IPS-15b (cell line): ENCODE data around the gene NRTN.
"Not testable (repeated sequence)": the region's sequence is repeated elsewhere in the genome, so short reads cannot be mapped to it uniquely, and the experiment has no call there.

Experiments
- H3K27me3 ChIP-seq: one replicate; pipeline ENCODE4 v1.6.1; 2013; ENCODE audit warnings: low read length; ENCODE audit not compliant: control insufficient read depth, insufficient read depth
- H3K36me3 ChIP-seq: one replicate; pipeline ENCODE4 v1.6.1; 2013; ENCODE audit warnings: low read length; ENCODE audit not compliant: control insufficient read depth, insufficient read depth
- H3K4me1 ChIP-seq: one replicate; pipeline ENCODE4 v1.6.1; 2013; ENCODE audit warnings: mild to moderate bottlenecking, low read length; ENCODE audit not compliant: control insufficient read depth, insufficient read depth
- H3K4me3 ChIP-seq: one replicate; pipeline ENCODE4 v1.5.1; 2013; ENCODE audit warnings: low read depth, low read length
- H3K9ac ChIP-seq: one replicate; pipeline ENCODE4 v1.6.1; 2013; ENCODE audit warnings: low read depth, mild to moderate bottlenecking, low read length
- H3K9me3 ChIP-seq: one replicate; pipeline ENCODE4 v1.6.1; 2013; ENCODE audit warnings: mild to moderate bottlenecking, low read length; ENCODE audit not compliant: control insufficient read depth, insufficient read depth

The NRTN gene

GRCh38 chr19:5867201-5868136 lies 62.6 kb downstream of the NRTN start:
- Histone ChIP-seq H3K36me3 (peaks cover 2% of the 10 kb centered on the region), H3K4me3 (no peak overlapping the region), H3K9ac (no peak overlapping the region), H3K27me3 (no peaks in the 10 kb centered on the region), H3K4me1 (no peaks in the 10 kb centered on the region), H3K9me3 (no peaks in the 10 kb centered on the region)

- Histone ChIP-seq H3K4me1 (no peaks in the 10 kb centered on the region), H3K27me3 (no peaks in the 10 kb centered on the region), H3K4me3 (no peak overlapping the region), H3K9me3 (no peaks in the 10 kb centered on the region), H3K9ac (no peak overlapping the region), H3K36me3 (no peaks in the 10 kb centered on the region)
Measured at GRCh38 chr19:5870986-5871394, 66.1 kb downstream of the NRTN start.

GRCh38 chr19:5873617-5874199 lies 68.8 kb downstream of the NRTN start:
- Histone ChIP-seq H3K27me3 (no peaks in the 10 kb centered on the region), H3K36me3 (no peaks in the 10 kb centered on the region), H3K4me3 (no peak overlapping the region), H3K9ac (no peak overlapping the region), H3K4me1 (no peaks in the 10 kb centered on the region), H3K9me3 (no peaks in the 10 kb centered on the region)

GRCh38 chr19:5874496-5874895 lies 69.6 kb downstream of the NRTN start:
- not testable (repeated sequence) for H3K9me3 ChIP-seq, H3K4me1 ChIP-seq, H3K27me3 ChIP-seq, H3K36me3 ChIP-seq, H3K9ac ChIP-seq, H3K4me3 ChIP-seq

GRCh38 chr19:5877427-5877826 lies 72.6 kb downstream of the NRTN start:
- Histone ChIP-seq H3K9ac (no peak overlapping the region), H3K4me1 (peaks cover 7% of the 10 kb centered on the region), H3K9me3 (no peaks in the 10 kb centered on the region), H3K4me3 (no peak overlapping the region), H3K27me3 (no peaks in the 10 kb centered on the region), H3K36me3 (no peaks in the 10 kb centered on the region)

GRCh38 chr19:5877882-5878281 lies 73.0 kb downstream of the NRTN start:
- H3K36me3 ChIP-seq = no peaks in the 10 kb centered on the region
- H3K4me3 ChIP-seq = no peak overlapping the region
- no peaks in the 10 kb centered on the region for H3K27me3 ChIP-seq
- H3K9ac ChIP-seq = no peak overlapping the region
- no peaks in the 10 kb centered on the region for H3K9me3 ChIP-seq
- peaks cover 7% of the 10 kb centered on the region for H3K4me1 ChIP-seq
